Neuronal stem cell (in vitro differentiated cells): ENCODE measurements around the gene ANXA10.

Experiments
- DNase-seq: peaks from one replicate; pipeline ENCODE4 v3.0.0-alpha.2; 2013; ENCODE audit warnings: low spot score
- H2AFZ ChIP-seq: one replicate; pipeline ENCODE4 v1.6.1; 2013; ENCODE audit warnings: mild to moderate bottlenecking, low read length, inconsistent platforms
- H2AK5ac ChIP-seq: 2 replicates; pipeline ENCODE4 v1.6.1; 2013; ENCODE audit warnings: low read depth, mild to moderate bottlenecking, inconsistent platforms, low read length, moderate library complexity, mixed read lengths
- H2BK120ac ChIP-seq: 2 replicates; pipeline ENCODE4 v1.6.1; 2013; ENCODE audit warnings: low read depth, mild to moderate bottlenecking, inconsistent platforms, low read length, moderate library complexity, mixed read lengths
- H2BK12ac ChIP-seq: one replicate; pipeline ENCODE4 v1.6.1; 2013; ENCODE audit warnings: low read length, inconsistent platforms
- H2BK15ac ChIP-seq: 2 replicates; pipeline ENCODE4 v1.6.1; 2013; ENCODE audit warnings: mild to moderate bottlenecking, low read length, inconsistent platforms, mixed read lengths
- H2BK5ac ChIP-seq: one replicate; pipeline ENCODE4 v1.6.1; 2013; ENCODE audit warnings: inconsistent platforms, mild to moderate bottlenecking, low read length, moderate library complexity
- H3K14ac ChIP-seq: one replicate; pipeline ENCODE4 v1.6.1; 2013; ENCODE audit warnings: low read length, inconsistent platforms
- H3K18ac ChIP-seq: 2 replicates; pipeline ENCODE4 v1.6.1; 2013; ENCODE audit warnings: low read length, inconsistent platforms
- H3K23ac ChIP-seq: 2 replicates; pipeline ENCODE4 v1.6.1; 2013; ENCODE audit warnings: low read depth, mild to moderate bottlenecking, mixed read lengths, low read length, inconsistent platforms; ENCODE audit not compliant: poor library complexity
- H3K27ac ChIP-seq: replicated peaks from 3 replicates; pipeline ENCODE4 v1.5.1; 2013; ENCODE audit warnings: low read length, inconsistent platforms
- H3K27me3 ChIP-seq, 3 experiments: 2 replicates each; pipeline ENCODE4 v1.6.1; 2013; ENCODE audit warnings: low read length in 3 of 3, mild to moderate bottlenecking in 2 of 3, inconsistent platforms in 1 of 3, low read depth in 1 of 3, mixed read lengths in 1 of 3, moderate library complexity in 1 of 3; ENCODE audit not compliant: control insufficient read depth in 3 of 3, insufficient read depth in 3 of 3
- H3K36me3 ChIP-seq, 2 donors: replicated peaks in 1 of 2; 2 replicates each; pipeline ENCODE4 v1.6.1; 2013; ENCODE audit warnings: low read length in 2 of 2; ENCODE audit not compliant: control insufficient read depth in 2 of 2, insufficient read depth in 2 of 2
- H3K4ac ChIP-seq: 2 replicates; pipeline ENCODE4 v1.6.1; 2013; ENCODE audit warnings: inconsistent platforms, mild to moderate bottlenecking, low read length, moderate library complexity
- H3K4me1 ChIP-seq, 2 donors: 1 replicate in 1 of 2; 2 replicates in 1 of 2; pipeline ENCODE4 v1.6.1; 2013; ENCODE audit warnings: low read length in 2 of 2, low read depth in 1 of 2; ENCODE audit not compliant: control insufficient read depth in 2 of 2, insufficient read depth in 1 of 2
- H3K4me2 ChIP-seq: one replicate; pipeline ENCODE4 v1.6.1; 2013; ENCODE audit warnings: mild to moderate bottlenecking, low read length, inconsistent platforms; ENCODE audit not compliant: insufficient read depth, poor library complexity, severe bottlenecking
- H3K4me3 ChIP-seq, 2 donors: 2 replicates each; pipeline ENCODE4 v1.5.1; 2013; ENCODE audit warnings: low read length in 2 of 2, mild to moderate bottlenecking in 2 of 2, inconsistent platforms in 1 of 2, moderate library complexity in 1 of 2
- H3K79me1 ChIP-seq: one replicate; pipeline ENCODE4 v1.6.1; 2013; ENCODE audit warnings: low read depth, mild to moderate bottlenecking, inconsistent platforms, low read length, moderate library complexity
- H3K9ac ChIP-seq: one replicate; pipeline ENCODE4 v1.6.1; 2013; ENCODE audit warnings: mild to moderate bottlenecking, low read depth, low read length, inconsistent platforms; ENCODE audit not compliant: poor library complexity
- H3K9me3 ChIP-seq, 2 donors: replicated peaks in 1 of 2; 2 replicates each; pipeline versions ENCODE3 to v1.6.1; 2013; ENCODE audit warnings: low read length in 2 of 2, mild to moderate bottlenecking in 2 of 2, inconsistent platforms in 1 of 2, low read depth in 1 of 2, mixed read lengths in 1 of 2, moderate library complexity in 1 of 2; ENCODE audit not compliant: control insufficient read depth in 2 of 2, insufficient read depth in 1 of 2
- H4K8ac ChIP-seq: one replicate; pipeline ENCODE4 v1.6.1; 2013; ENCODE audit warnings: low read depth, mild to moderate bottlenecking, inconsistent platforms, low read length, moderate library complexity
- H4K91ac ChIP-seq: one replicate; pipeline ENCODE4 v1.6.1; 2013; ENCODE audit warnings: low read length, low read depth, mild to moderate bottlenecking, inconsistent platforms; ENCODE audit not compliant: poor library complexity
- WGBS, 2 donors: extraction: QIAGEN DNeasy Blood & Tissue Kit; methylation state at CpG; one replicate each; pipeline ENCODE4 v1.1.7; 2013; ENCODE audit warnings: missing lambda C conversion rate in 2 of 2, mixed read lengths in 1 of 2; ENCODE audit not compliant: insufficient read length in 2 of 2, insufficient replicate concordance in 1 of 2; ENCODE audit errors: extremely low coverage in 2 of 2; 5-methylcytosine and 5-hydroxymethylcytosine counted together

ANXA10 gene

DNA sequence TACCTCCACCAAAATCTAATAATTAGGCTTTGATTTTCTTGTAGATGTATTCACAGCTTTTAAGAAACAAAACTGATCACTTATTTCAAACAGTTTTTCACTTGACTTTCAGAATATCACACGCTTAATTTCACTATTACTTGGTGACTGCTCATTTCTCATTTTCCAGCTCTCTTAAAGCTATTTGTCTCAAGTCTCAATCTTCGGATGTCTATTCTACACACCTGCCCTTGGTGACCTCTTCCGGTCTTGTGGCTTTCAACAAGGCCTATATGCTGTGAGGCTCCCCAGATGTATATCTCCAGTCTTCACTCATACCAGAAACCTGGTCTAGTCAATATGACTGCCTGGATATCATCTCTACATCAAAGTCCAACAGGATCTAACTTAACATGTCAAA lies 34.9 kb upstream of the ANXA10 start:
- Histone ChIP-seq H2AK5ac (no peak overlapping the region), H2BK12ac (no peak overlapping the region), H3K27me3 (no peaks in the 10 kb centered on the region), H3K14ac (no peak overlapping the region), H3K4me2 (no peak overlapping the region), H4K8ac (no peak overlapping the region), H2BK120ac (no peak overlapping the region), H2BK15ac (no peak overlapping the region), H3K9ac (no peak overlapping the region), H2BK5ac (no peak overlapping the region), H3K4me1 (no peaks in the 10 kb centered on the region), H3K23ac (no peak overlapping the region), H2AFZ (no peak overlapping the region), H4K91ac (no peak overlapping the region), H3K27ac (no peak overlapping the region), H3K79me1 (no peaks in the 10 kb centered on the region), H3K18ac (no peak overlapping the region), H3K4me3 (no peak overlapping the region), H3K4ac (no peak overlapping the region), H3K36me3 (no peaks in the 10 kb centered on the region), H3K9me3 (no peaks in the 10 kb centered on the region)
- DNase-seq = no peak
- WGBS, 2 donors = no CpG with 5 or more reads among the region's 3 CpGs

GRCh38 chr4:168059251-168059650 lies 33.1 kb upstream of the ANXA10 start:
- Histone ChIP-seq H4K91ac (no peak overlapping the region), H3K9ac (no peak overlapping the region), H3K79me1 (no peaks in the 10 kb centered on the region), H3K4me2 (no peak overlapping the region), H3K27me3 (no peaks in the 10 kb centered on the region), H2AK5ac (no peak overlapping the region), H3K14ac (no peak overlapping the region), H3K4me3 (no peak overlapping the region), H2BK120ac (no peak overlapping the region), H4K8ac (no peak overlapping the region), H2BK12ac (no peak overlapping the region), H2BK5ac (no peak overlapping the region), H3K4me1 (no peaks in the 10 kb centered on the region), H3K23ac (no peak overlapping the region), H3K4ac (no peak overlapping the region), H3K36me3 (no peaks in the 10 kb centered on the region), H3K9me3 (no peaks in the 10 kb centered on the region), H2AFZ (no peak overlapping the region), H2BK15ac (no peak overlapping the region), H3K27ac (no peak overlapping the region), H3K18ac (no peak overlapping the region)
- DNase-seq = no peak
- no CpG with 5 or more reads among the region's 1 CpG for WGBS, 2 donors

- H3K4me2 ChIP-seq = no peak overlapping the region
- no peaks in the 10 kb centered on the region for H3K36me3 ChIP-seq
- H3K23ac ChIP-seq = no peak overlapping the region
- no peak overlapping the region for H2AK5ac ChIP-seq
- no peak for DNase-seq
- H3K4me1 ChIP-seq = no peaks in the 10 kb centered on the region
- no peak overlapping the region for H2BK12ac ChIP-seq
- no peak overlapping the region for H3K14ac ChIP-seq
- H3K9ac ChIP-seq = no peak overlapping the region
- no peak overlapping the region for H3K4ac ChIP-seq
- H2BK120ac ChIP-seq = no peak overlapping the region
- H4K8ac ChIP-seq = no peak overlapping the region
- H2BK15ac ChIP-seq = no peak overlapping the region
- H3K79me1 ChIP-seq = no peaks in the 10 kb centered on the region
- H3K9me3 ChIP-seq = no peaks in the 10 kb centered on the region
- WGBS, 2 donors = no CpG with 5 or more reads among the region's 4 CpGs
- H2BK5ac ChIP-seq = no peak overlapping the region
- no peak overlapping the region for H2AFZ ChIP-seq
- no peak overlapping the region for H3K18ac ChIP-seq
- no peak overlapping the region for H3K4me3 ChIP-seq
- no peak overlapping the region for H3K27ac ChIP-seq
- no peak overlapping the region for H4K91ac ChIP-seq
- no peaks in the 10 kb centered on the region for H3K27me3 ChIP-seq
These were observed 29.3 kb upstream of the ANXA10 start for GRCh38 chr4:168063031-168063430.

GRCh38 chr4:168070903-168071302 lies 21.4 kb upstream of the ANXA10 start:
- Histone ChIP-seq H4K8ac (no peak overlapping the region), H3K14ac (no peak overlapping the region), H3K27me3 (no peaks in the 10 kb centered on the region), H3K23ac (no peak overlapping the region), H2BK5ac (no peak overlapping the region), H2BK15ac (no peak overlapping the region), H3K18ac (no peak overlapping the region), H2AK5ac (no peak overlapping the region), H3K4me3 (no peak overlapping the region), H2BK120ac (no peak overlapping the region), H4K91ac (no peak overlapping the region), H3K36me3 (no peaks in the 10 kb centered on the region), H3K4me2 (no peak overlapping the region), H3K9me3 (peaks cover 0 to 2% of the 10 kb centered on the region in 2 donors), H3K4me1 (no peaks in the 10 kb centered on the region), H2AFZ (no peak overlapping the region), H3K4ac (no peak overlapping the region), H2BK12ac (no peak overlapping the region), H3K27ac (no peak overlapping the region), H3K79me1 (no peaks in the 10 kb centered on the region), H3K9ac (no peak overlapping the region)
- DNase-seq = no peak
- WGBS, 2 donors = no CpG with 5 or more reads among the region's 1 CpG
